Progenitor cell of endocrine pancreas (in vitro differentiated cells): ENCODE measurements around the gene GLCE. TPM values are rescaled to one million over a fixed set of nuclear protein-coding genes. Genes with fewer than 3 reads are reported as not detected.

Experiments used
- DNase-seq: peaks from one replicate; pipeline ENCODE4 v3.0.0; 2021; ENCODE audit warnings: low spot score; ENCODE audit not compliant: unreplicated experiment
- H3K27ac Mint-ChIP-seq: 2 replicates; pipeline ENCODE4 v1.8.0; 2021; ENCODE audit warnings: mild to moderate bottlenecking, moderate library complexity, mixed read lengths
- H3K27me3 Mint-ChIP-seq: 2 replicates; pipeline ENCODE4 v1.8.0; 2021; ENCODE audit warnings: mixed read lengths
- H3K36me3 Mint-ChIP-seq: 2 replicates; pipeline ENCODE4 v1.8.0; 2022; ENCODE audit warnings: mixed read lengths; ENCODE audit not compliant: insufficient read depth
- H3K4me1 Mint-ChIP-seq: 2 replicates; pipeline ENCODE4 v1.8.0; 2021; ENCODE audit warnings: low read depth, mixed read lengths
- H3K4me3 Mint-ChIP-seq: 2 replicates; pipeline ENCODE4 v1.8.0; 2021; ENCODE audit warnings: low read depth, mild to moderate bottlenecking, moderate library complexity, mixed read lengths
- H3K9me3 Mint-ChIP-seq: 2 replicates; pipeline ENCODE4 v1.8.0; 2021; ENCODE audit warnings: low read depth, mixed read lengths
- CTCF ChIP-seq: fragments of 200-600 bp; sonication (generic); IDR thresholded peaks from one replicate; pipeline ENCODE4 v1.5.0; 2021; ENCODE audit warnings: antibody characterized with exemption, mild to moderate bottlenecking; ENCODE audit not compliant: unreplicated experiment
- total RNA-seq: library from RNA; stranded (reverse); gene quantifications from 2 replicates; pipeline ENCODE4 v1.2.1, GENCODE V29; 2021

Gene GLCE
- total RNA-seq, 1 donor from 2014 or later, result 18.0 TPM

GRCh38 chr15:69206079-69206478, 45.6 kb downstream of the GLCE start:
- no peak overlapping the region for H3K4me3 Mint-ChIP-seq
- no peak for DNase-seq
- H3K4me1 Mint-ChIP-seq, result peaks cover 8% of the 10 kb centered on the region
- H3K36me3 Mint-ChIP-seq, result no peaks in the 10 kb centered on the region
- H3K27ac Mint-ChIP-seq, result no peak overlapping the region
- no peaks in the 10 kb centered on the region for H3K9me3 Mint-ChIP-seq
- no peaks in the 10 kb centered on the region for H3K27me3 Mint-ChIP-seq
- TF ChIP-seq CTCF, result no peak

GRCh38 chr15:69209661-69210060, 49.2 kb downstream of the GLCE start:
- no peak for DNase-seq
- Mint-ChIP-seq H3K4me1 (peaks cover under 1% of the 10 kb centered on the region), H3K36me3 (no peaks in the 10 kb centered on the region), H3K27ac (no peak overlapping the region), H3K27me3 (no peaks in the 10 kb centered on the region), H3K4me3 (no peak overlapping the region), H3K9me3 (no peaks in the 10 kb centered on the region)
- no peak for TF ChIP-seq CTCF

GRCh38 chr15:69210574-69210973, 50.1 kb downstream of the GLCE start:
- H3K4me1 Mint-ChIP-seq, result no peaks in the 10 kb centered on the region
- no peak overlapping the region for H3K4me3 Mint-ChIP-seq
- H3K36me3 Mint-ChIP-seq, result no peaks in the 10 kb centered on the region
- no peak overlapping the region for H3K27ac Mint-ChIP-seq
- H3K9me3 Mint-ChIP-seq, result no peaks in the 10 kb centered on the region
- no peak for TF ChIP-seq CTCF
- DNase-seq, result no peak
- H3K27me3 Mint-ChIP-seq, result no peaks in the 10 kb centered on the region

- no peak for DNase-seq
- Mint-ChIP-seq H3K27me3 (no peaks in the 10 kb centered on the region), H3K9me3 (no peaks in the 10 kb centered on the region), H3K4me3 (no peak overlapping the region), H3K4me1 (peaks cover 8% of the 10 kb centered on the region), H3K27ac (no peak overlapping the region), H3K36me3 (no peaks in the 10 kb centered on the region)
- no peak for TF ChIP-seq CTCF
Measured at GRCh38 chr15:69213786-69214185, 53.4 kb downstream of the GLCE start.

GRCh38 chr15:69215314-69216035, 55.0 kb downstream of the GLCE start:
- no peak for DNase-seq
- Mint-ChIP-seq H3K4me3 (no peak overlapping the region), H3K9me3 (peaks cover 4% of the 10 kb centered on the region), H3K27me3 (no peaks in the 10 kb centered on the region), H3K36me3 (no peaks in the 10 kb centered on the region), H3K4me1 (peaks cover 8% of the 10 kb centered on the region), H3K27ac (no peak overlapping the region)
- TF ChIP-seq CTCF, result no peak
